GM21423 (cell line): ENCODE data around the gene UGT1A10.
A peak's percentile ranks its signal among the peaks of the same experiment; 100 is the strongest.
"Not testable (repeated sequence)": the region's sequence is repeated elsewhere in the genome, so short reads cannot be mapped to it uniquely, and the experiment has no call there.

Source experiments
- ATAC-seq: cut with Tn5 transposase; IDR thresholded peaks from one replicate; pipeline ENCODE4 v1.9.1; 2021; ENCODE audit warnings: mild to moderate bottlenecking, moderate library complexity; ENCODE audit not compliant: unreplicated experiment

Gene UGT1A10

GRCh38 chr2:233636306-233636705 is at the start of gene UGT1A10:
UGT1A10 (plus strand) TSS chr2:233636448; CDS start chr2:233636523, 75 bp downstream.
- ATAC-seq, result not testable (repeated sequence)

DNA sequence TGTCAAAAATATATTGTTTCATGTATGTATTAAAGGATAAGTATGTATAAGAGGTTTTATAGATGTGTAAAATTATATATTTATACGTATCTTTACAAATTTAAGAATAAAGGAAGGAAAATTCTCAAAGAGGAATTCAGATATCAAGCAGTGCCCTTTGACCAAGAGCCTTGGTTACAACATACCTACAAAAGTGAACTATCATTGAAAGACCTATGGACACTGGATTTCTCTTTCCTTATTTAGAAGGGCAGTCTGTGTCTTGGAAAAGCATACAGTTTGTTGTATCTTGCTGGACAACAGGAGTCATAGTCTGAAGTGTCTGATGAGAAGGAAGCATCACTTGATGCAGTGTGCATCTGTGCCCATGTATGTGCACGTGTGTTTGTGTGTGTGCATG is 47.8 kb upstream of the UGT1A10 start:
- ATAC-seq, result no peak

- peak; percentile 10 for ATAC-seq
Observed at GRCh38 chr2:233592706-233593105, 43.5 kb upstream of the UGT1A10 start.

DNA sequence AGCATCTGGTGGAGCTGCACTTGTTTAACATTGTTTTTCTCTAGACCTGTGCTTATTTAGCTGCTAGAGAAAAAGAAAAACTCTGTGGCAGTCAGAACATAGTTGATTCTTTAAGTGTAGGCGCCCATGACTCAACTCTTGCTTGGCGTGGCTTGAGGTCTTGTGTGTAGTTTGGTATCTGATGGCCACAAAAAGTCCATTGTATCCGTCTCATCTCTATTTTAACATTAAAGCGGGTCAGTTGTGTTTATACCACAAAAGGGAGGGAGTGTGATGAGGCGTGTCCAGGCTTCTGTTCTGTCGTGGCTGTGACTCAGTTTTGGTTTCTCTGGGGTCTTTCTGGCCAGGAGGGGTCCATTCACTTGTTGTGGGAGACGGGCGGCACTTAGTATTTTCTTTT is 43.0 kb upstream of the UGT1A10 start:
- ATAC-seq, result peak; percentile 64

DNA sequence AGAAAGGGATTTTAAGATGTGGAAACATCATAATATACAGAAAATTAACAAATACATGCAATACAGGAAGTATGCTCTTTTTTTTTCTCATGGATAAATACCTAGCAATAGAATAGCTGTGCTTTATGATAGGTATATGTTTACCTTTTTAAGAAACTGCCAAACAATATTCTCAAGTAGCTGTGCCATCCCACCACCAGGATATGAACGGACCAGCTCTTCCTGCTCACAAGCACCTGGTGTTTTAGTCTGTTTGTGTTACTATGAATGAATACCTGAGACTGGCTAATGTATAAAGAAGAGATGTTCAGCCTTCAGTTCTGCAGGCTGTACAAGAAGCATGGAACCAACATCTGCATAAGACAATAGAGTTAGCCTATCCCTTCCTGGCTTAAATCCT is 38.7 kb upstream of the UGT1A10 start:
- no peak for ATAC-seq

DNA sequence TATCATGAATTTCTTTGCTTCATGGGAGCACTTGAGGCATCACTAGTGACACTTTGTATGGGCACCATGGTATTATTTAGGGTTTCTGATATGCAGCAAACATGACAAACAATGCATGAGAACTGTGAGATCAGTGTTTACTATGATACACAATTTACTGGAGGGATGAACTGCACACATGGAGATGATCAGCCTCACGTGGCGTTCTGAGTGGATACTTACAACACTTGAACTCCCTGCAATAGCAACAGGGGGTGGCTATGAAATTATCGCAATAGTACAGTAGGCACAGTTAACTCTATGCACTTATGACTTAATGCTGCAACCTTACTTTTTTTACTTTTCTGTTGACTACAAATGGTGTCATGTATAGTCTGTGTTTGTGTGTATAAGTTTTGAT is 37.3 kb upstream of the UGT1A10 start:
- ATAC-seq, result no peak

GRCh38 chr2:233600386-233600785 is 35.9 kb upstream of the UGT1A10 start:
- ATAC-seq, result no peak

DNA sequence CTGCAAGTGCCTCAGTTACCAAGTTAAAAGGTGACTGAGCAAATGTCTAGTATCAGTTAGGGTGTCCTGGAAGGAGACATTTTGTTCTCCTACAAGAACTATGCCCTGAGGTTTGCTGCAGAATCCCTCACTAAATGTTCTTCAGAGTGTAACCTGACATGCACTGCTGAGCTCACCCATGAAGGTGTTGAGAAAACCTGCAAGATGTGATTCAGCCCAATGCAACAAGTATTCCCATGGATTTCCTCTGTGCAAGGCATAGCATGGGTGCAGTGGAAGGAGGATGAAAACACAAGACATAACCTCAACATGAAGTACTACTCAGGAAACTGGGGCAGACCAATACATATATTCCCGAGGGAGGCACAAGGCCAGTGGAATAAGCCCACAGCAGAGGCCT is 34.2 kb upstream of the UGT1A10 start:
- ATAC-seq, result no peak

GRCh38 chr2:233603520-233603919 is 32.7 kb upstream of the UGT1A10 start:
- no peak for ATAC-seq

- no peak for ATAC-seq
Observed at GRCh38 chr2:233604826-233605225, 31.4 kb upstream of the UGT1A10 start.

GRCh38 chr2:233605680-233606079 is 30.6 kb upstream of the UGT1A10 start:
- ATAC-seq, result no peak

DNA sequence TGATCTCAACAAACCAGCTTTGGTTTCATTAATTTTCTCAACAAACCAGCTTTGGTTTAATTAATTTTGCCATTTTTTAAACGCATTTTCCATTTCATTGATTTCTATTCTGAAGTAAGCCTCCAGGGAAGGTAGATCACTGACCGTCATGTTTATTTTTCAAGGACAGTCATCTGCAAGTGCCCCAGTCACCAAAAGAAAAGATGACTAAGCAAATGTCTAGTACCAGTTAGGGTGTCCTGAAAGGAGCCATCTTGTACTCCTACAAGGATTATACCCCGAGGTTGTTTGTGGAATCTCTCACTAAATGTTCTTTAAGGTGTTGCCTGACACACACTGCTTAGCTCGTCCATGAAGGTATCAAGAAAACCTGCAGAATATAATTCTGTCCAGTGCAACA is 25.0 kb upstream of the UGT1A10 start:
- ATAC-seq, result no peak

DNA sequence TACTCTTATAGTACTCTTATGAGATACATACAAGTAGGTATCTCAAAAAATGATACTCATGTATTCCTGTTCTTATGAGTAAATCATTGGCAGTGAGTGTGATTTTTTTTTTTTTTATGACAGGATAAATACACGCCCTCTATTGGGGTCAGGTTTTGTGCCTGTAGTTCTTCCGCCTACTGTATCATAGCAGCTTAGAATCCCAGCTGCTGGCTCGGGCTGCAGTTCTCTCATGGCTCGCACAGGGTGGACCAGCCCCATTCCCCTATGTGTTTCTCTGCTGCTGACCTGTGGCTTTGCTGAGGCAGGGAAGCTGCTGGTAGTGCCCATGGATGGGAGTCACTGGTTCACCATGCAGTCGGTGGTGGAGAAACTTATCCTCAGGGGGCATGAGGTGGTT is 18.8 kb upstream of the UGT1A10 start, which contains the start of gene UGT1A8:
UGT1A8 (plus strand) TSS at position 158 of the 400 bp plus-strand sequence; CDS start at position 233, 75 bp downstream.
- not testable (repeated sequence) for ATAC-seq

DNA sequence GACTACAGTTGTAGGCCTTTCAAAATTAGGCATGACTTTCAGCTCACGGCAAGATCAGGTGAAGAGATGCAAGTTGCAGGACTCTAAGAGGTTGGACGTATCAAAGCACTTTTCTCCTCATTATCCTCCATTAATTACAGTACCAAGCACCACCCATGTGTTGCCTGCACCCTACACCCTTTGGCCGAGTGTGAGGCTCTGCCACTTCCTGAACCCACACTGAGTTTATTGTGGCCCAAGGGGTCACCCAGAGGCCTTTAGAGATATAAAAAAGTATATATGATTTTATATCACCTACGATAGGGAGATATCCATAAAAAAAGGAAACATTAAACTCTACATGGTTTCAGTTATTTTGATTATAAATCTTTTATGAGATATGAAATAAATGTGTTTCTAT is 16.0 kb upstream of the UGT1A10 start:
- ATAC-seq, result no peak

GRCh38 chr2:233621863-233622262 is 14.4 kb upstream of the UGT1A10 start:
- ATAC-seq, result not testable (repeated sequence)

DNA sequence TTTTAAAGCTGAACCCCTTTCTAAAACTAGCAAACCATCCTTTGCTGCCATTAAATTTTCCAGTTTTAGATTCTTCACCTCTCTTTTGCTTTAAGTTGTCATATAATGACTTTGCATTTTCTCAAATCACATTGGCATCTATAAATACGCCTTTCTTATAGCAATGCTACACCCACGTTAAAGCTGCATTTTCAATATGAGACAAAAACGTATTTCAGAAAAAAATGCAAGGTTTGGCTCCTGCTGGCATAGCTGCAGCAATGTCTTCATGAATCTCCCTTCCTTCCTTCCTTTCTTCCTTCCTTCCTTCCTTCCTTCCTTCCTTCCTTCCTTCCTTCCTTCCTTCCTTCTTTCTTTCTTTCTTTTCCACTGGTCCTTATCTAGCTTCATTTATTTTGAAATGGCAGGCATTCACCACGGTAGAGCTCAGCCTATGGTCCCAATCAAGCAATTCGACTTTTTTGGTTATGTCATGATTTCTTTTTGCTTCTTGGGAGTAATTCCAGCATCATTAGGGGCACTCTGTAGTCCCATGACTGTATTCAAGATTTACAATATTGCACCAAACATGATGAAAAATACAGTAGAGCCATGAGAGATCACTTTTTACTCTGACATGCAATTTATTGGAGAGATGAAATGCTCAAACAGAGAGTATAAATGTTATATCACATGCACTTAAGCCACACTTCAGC is 8.8 kb upstream of the UGT1A10 start:
- ATAC-seq, result no peak

GRCh38 chr2:233638836-233639235 is 2.6 kb downstream of the UGT1A10 start:
- no peak for ATAC-seq

DNA sequence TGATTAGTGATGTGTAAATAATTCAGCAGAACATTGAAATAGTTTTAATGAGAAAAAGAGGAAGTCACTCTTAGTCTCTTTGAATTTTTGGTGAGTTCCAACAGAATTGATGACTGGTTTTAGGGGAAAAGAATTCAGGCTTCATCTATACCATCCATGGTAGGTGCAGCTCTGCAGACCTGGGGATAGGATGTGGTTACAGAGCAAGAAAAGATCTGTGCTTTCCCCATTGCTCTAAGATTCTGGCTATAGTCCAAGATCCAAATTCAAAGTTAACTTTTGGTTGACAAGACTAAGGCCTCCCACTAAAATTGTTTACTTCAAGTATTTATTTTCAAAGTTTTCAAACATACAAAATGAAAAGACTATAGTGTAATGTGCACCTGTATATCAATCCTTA is 3.6 kb downstream of the UGT1A10 start:
- no peak for ATAC-seq

DNA sequence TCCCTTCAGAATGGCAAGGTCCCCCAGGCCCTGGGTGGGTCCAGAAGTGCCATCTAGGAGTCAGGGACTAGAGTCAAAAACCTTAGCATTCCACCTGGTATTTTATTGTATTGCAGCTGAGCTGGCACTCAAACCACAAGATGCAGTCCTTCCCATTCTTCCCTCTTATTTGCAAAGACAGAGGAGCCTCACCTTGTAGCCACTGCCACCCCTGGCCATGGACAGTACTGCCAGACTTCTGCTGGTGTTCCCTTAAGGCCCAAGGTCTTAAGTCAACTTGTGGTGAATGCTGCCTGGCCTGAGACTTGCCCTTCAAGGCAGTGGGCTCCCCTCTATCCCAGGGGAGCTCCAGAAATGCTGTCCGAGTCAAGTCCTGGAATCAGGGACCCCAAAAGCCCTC is 6.9 kb downstream of the UGT1A10 start:
- ATAC-seq, result no peak

- ATAC-seq, result not testable (repeated sequence)
Observed at GRCh38 chr2:233646033-233646432, 9.8 kb downstream of the UGT1A10 start.

- no peak for ATAC-seq
Observed at GRCh38 chr2:233650981-233651380, 14.7 kb downstream of the UGT1A10 start.

DNA sequence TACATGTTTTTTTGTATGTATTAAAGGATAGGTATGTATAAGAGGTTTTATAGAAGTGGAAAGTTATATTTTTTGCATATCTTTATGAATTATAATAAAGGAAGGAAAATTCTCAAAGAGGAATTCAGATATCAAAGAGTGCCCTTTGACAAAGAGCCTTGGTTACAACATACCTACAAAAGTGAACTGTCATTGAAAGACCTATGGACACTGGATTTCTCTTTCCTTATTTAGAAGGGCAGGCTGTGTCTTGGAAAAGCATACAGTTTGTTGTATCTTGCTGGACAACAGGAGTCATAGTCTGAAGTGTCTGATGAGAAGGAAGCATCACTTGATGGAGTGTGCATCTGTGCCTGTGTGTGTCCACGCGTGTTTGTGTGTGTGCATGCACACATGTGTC is 15.2 kb downstream of the UGT1A10 start:
- ATAC-seq, result no peak

GRCh38 chr2:233654501-233654900 is 18.3 kb downstream of the UGT1A10 start:
- no peak for ATAC-seq
